ENCODE measurements around the gene SUSD2.

The SUSD2 gene

GRCh38 chr22:24185501-24186351 lies 4.4 kb downstream of the SUSD2 start:
- Mint-ChIP-seq H3K36me3 (peaks cover 3 to 7% of the 10 kb centered on the region in 2 donors), H3K27me3 (no peaks in the 10 kb centered on the region), H3K4me3 (no peak overlapping the region), H3K4me1 (peaks cover 11% of the 10 kb centered on the region in 2 donors), H3K9me3 (no peaks in the 10 kb centered on the region), H3K27ac (no peak overlapping the region)
- no peak for ATAC-seq (replicated peaks)
- no peak for DNase-seq

GRCh38 chr22:24186352-24186740 lies 5.1 kb downstream of the SUSD2 start:
- Mint-ChIP-seq H3K9me3 (no peaks in the 10 kb centered on the region), H3K4me1 (peaks cover 11% of the 10 kb centered on the region in 2 donors), H3K36me3 (peaks cover 3 to 7% of the 10 kb centered on the region in 2 donors), H3K4me3 (no peak overlapping the region), H3K27me3 (no peaks in the 10 kb centered on the region), H3K27ac (no peak overlapping the region)
- DNase-seq (no peak), ATAC-seq (replicated peaks) (no peak)

GRCh38 chr22:24186892-24187670 lies 5.8 kb downstream of the SUSD2 start:
- Mint-ChIP-seq H3K4me1 (peaks cover 11% of the 10 kb centered on the region in 2 donors), H3K36me3 (peaks cover 3 to 7% of the 10 kb centered on the region in 2 donors), H3K9me3 (no peaks in the 10 kb centered on the region), H3K27me3 (no peaks in the 10 kb centered on the region), H3K4me3 (no peak overlapping the region), H3K27ac (no peak overlapping the region)
- DNase-seq, result no peak
- ATAC-seq (replicated peaks), result no peak

- no peak for DNase-seq
- Mint-ChIP-seq H3K27me3 (no peaks in the 10 kb centered on the region), H3K36me3 (peaks cover 3 to 7% of the 10 kb centered on the region in 2 donors), H3K27ac (no peak overlapping the region), H3K4me1 (peaks cover 11% of the 10 kb centered on the region in 2 donors), H3K9me3 (no peaks in the 10 kb centered on the region), H3K4me3 (no peak overlapping the region)
- ATAC-seq (replicated peaks), result no peak
Measured at GRCh38 chr22:24187731-24188644, 6.7 kb downstream of the SUSD2 start.

- peaks cover 4 to 6% of the 10 kb centered on the region in 2 donors for H3K4me1 Mint-ChIP-seq
- DNase-seq (no peak), ATAC-seq (replicated peaks) (no peak)
- H3K27me3 Mint-ChIP-seq, result no peaks in the 10 kb centered on the region
- no peak overlapping the region for H3K4me3 Mint-ChIP-seq
- no peak overlapping the region for H3K27ac Mint-ChIP-seq
- H3K36me3 Mint-ChIP-seq, result peaks cover 3 to 7% of the 10 kb centered on the region in 2 donors
- no peaks in the 10 kb centered on the region for H3K9me3 Mint-ChIP-seq
Measured at GRCh38 chr22:24188705-24189248, 7.5 kb downstream of the SUSD2 start.

GRCh38 chr22:24189249-24190158 lies 8.2 kb downstream of the SUSD2 start:
- Mint-ChIP-seq H3K27me3 (no peaks in the 10 kb centered on the region), H3K9me3 (no peaks in the 10 kb centered on the region), H3K36me3 (peaks cover 1 to 7% of the 10 kb centered on the region in 2 donors), H3K4me3 (no peak overlapping the region), H3K4me1 (peaks cover 0 to 4% of the 10 kb centered on the region in 2 donors), H3K27ac (no peak overlapping the region)
- ATAC-seq (replicated peaks) (peak; percentile 90 to 92), DNase-seq (peak; percentile 33)

- Mint-ChIP-seq H3K27ac (no peak overlapping the region), H3K4me1 (peaks cover 0 to 4% of the 10 kb centered on the region in 2 donors), H3K27me3 (no peaks in the 10 kb centered on the region), H3K36me3 (peaks cover 1 to 7% of the 10 kb centered on the region in 2 donors), H3K9me3 (no peaks in the 10 kb centered on the region), H3K4me3 (no peak overlapping the region)
- DNase-seq (no peak), ATAC-seq (replicated peaks) (no peak)
Measured at GRCh38 chr22:24190159-24190540, 8.9 kb downstream of the SUSD2 start.

- Mint-ChIP-seq H3K9me3 (no peaks in the 10 kb centered on the region), H3K36me3 (peaks cover 1 to 7% of the 10 kb centered on the region in 2 donors), H3K4me3 (peak overlapping the region in 1 of 2 donors; percentile 17), H3K27ac (no peak overlapping the region), H3K4me1 (peaks cover 0 to 4% of the 10 kb centered on the region in 2 donors), H3K27me3 (no peaks in the 10 kb centered on the region)
- no peak for DNase-seq
- ATAC-seq (replicated peaks), result no peak
Measured at GRCh38 chr22:24190596-24191208, 9.4 kb downstream of the SUSD2 start.

- ATAC-seq (replicated peaks), result no peak
Measured at GRCh38 chr22:24191381-24191841, 10.1 kb downstream of the SUSD2 start.

GRCh38 chr22:24191893-24192292 lies 10.6 kb downstream of the SUSD2 start:
- Mint-ChIP-seq H3K9me3 (no peaks in the 10 kb centered on the region), H3K36me3 (peaks cover 1 to 7% of the 10 kb centered on the region in 2 donors), H3K27me3 (no peaks in the 10 kb centered on the region), H3K4me1 (peaks cover 0 to 4% of the 10 kb centered on the region in 2 donors), H3K27ac (no peak overlapping the region), H3K4me3 (no peak overlapping the region)
- no peak for ATAC-seq (replicated peaks)
- DNase-seq, result no peak

More at GRCh38 chr22:24191381-24191841, 10.1 kb downstream of the SUSD2 start:
- Mint-ChIP-seq H3K4me1 (peaks cover 0 to 4% of the 10 kb centered on the region in 2 donors), H3K9me3 (no peaks in the 10 kb centered on the region), H3K27ac (no peak overlapping the region), H3K27me3 (no peaks in the 10 kb centered on the region), H3K4me3 (no peak overlapping the region), H3K36me3 (peaks cover 1 to 7% of the 10 kb centered on the region in 2 donors)
- DNase-seq, result no peak

GRCh38 chr22:24198682-24199052 lies 17.4 kb downstream of the SUSD2 start:
- Mint-ChIP-seq H3K36me3 (no peaks in the 10 kb centered on the region), H3K4me3 (no peak overlapping the region), H3K27me3 (peaks cover 0 to 4% of the 10 kb centered on the region in 2 donors), H3K9me3 (no peaks in the 10 kb centered on the region), H3K27ac (no peak overlapping the region), H3K4me1 (peaks cover 8 to 10% of the 10 kb centered on the region in 2 donors)
- ATAC-seq (replicated peaks), result no peak
- DNase-seq, result no peak

- H3K27ac Mint-ChIP-seq, result no peak overlapping the region
- H3K4me3 Mint-ChIP-seq, result no peak overlapping the region
- DNase-seq, result no peak
- peaks cover 0 to 1% of the 10 kb centered on the region in 2 donors for H3K9me3 Mint-ChIP-seq
- peaks cover 11 to 18% of the 10 kb centered on the region in 2 donors for H3K4me1 Mint-ChIP-seq
- no peak for ATAC-seq (replicated peaks)
- no peaks in the 10 kb centered on the region for H3K36me3 Mint-ChIP-seq
- peaks cover 0 to 4% of the 10 kb centered on the region in 2 donors for H3K27me3 Mint-ChIP-seq
Measured at GRCh38 chr22:24200619-24201212, 19.4 kb downstream of the SUSD2 start.

All from stimulated activated naive B cell treated with anti-CD40 and anti-IgM and Interleukin-4, amounts not matched to agents 10 μg/mL and 1 μg/mL and 100 μg/mL, for 72 hours (primary cell).